T-helper 2 cell (primary cell): ENCODE results near the gene KIF5C.

Experiments
- DNase-seq, 5 experiments: peaks; one replicate each; pipeline versions ENCODE4 v3.0.0 to v3.0.0-alpha.2; 2012 to 2022

Gene KIF5C

DNA sequence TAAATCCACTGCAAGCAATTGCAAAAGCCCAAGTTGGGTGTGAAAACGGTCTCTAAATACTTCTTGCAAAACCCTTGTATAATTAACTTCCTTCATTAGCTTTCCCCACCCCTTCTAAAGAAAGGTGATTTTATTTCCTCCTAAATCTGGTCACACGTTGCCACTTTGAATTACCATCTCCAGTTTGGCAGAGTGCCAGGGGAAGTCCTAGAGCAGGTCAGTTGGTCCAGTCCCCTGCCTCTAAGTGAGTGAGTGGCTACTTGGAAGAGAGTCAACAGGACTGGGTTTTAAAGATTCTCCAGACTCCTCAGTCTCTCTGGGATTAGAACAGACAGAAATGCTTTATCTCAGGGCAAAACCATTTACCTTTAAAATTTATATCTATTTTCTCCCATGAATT is 144.7 kb downstream of the KIF5C start:
- DNase-seq: no peak

DNA sequence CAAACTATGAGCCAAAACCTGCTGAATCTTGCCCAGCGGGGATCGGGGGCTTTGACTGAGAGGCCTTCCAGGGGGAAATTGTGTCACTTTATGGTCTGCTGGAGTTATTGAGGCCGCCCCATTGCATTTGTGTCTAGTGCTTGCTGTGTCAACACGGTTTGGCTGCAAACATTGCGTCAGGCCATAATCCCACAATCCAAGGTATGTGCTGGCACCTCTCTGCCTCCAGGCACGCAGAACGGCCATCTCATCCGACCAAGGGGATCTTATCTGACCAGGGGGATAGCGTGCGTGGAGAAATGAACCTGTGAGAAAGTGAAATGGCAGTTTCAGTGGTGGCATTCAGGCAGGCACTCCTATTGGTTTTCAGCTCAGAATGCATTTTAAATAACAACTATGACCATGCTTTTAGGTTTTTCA is 145.4 kb downstream of the KIF5C start:
- DNase-seq: no peak

DNA sequence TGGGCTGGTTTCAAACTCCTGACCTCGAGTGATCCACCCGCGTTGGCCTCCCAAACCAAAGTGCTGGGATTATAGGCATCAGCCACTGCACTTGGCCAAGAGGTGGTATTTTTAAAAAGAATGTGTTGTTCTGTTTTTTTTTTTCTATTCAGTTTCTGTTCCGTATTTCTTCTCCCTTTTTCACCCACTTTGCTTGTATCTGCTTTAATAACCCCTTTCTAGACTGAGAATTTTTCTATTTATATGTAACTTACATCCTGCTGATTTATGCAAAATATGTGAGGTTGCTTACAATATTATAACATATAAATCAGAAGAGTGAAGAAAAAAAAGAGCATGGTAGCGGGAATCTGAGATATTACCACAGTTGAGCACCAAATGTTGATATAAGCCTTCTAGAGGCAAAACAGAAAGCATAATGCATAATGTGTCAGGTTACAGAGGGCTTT is 146.3 kb downstream of the KIF5C start:
- DNase-seq: no peak

DNA sequence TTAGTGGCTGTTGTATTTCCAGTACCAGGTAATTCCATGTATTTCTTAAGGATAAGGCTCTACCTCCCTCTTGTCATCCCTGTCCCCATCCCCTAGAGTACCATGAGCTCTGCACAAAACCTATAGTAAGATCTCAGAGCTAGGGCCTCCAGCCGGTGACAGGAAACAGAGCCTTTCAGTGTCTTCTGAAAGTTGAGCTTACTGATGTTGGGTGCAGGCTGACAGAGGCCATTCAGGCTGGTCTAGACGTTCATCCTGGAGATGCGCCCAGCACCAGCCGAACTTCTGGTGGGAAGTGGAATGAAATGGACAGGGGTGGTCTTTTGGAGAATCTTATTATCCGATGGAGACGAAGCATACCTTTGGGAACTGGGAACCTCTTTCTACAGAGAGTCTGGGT is 146.7 kb downstream of the KIF5C start:
- no peak for DNase-seq

DNA sequence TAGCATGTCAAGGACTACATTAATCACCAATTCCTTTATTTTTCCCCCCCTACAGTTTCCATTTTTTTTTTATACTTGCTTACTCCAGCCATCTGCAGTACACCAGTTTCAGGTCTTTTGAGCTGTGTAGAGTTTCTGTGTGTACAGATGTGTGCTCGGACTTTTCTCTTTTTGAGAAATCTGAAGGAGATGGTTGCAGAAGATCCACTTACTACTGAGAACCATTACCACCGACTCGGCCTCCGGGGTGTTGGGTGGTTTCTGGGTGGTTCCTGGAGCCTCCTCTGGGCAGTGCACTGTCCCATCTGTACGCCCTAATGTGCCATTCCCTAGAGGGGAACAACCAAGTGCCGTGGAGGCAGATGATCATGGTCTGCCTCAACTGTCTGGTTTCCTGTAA is 148.1 kb downstream of the KIF5C start:
- DNase-seq: no peak

DNA sequence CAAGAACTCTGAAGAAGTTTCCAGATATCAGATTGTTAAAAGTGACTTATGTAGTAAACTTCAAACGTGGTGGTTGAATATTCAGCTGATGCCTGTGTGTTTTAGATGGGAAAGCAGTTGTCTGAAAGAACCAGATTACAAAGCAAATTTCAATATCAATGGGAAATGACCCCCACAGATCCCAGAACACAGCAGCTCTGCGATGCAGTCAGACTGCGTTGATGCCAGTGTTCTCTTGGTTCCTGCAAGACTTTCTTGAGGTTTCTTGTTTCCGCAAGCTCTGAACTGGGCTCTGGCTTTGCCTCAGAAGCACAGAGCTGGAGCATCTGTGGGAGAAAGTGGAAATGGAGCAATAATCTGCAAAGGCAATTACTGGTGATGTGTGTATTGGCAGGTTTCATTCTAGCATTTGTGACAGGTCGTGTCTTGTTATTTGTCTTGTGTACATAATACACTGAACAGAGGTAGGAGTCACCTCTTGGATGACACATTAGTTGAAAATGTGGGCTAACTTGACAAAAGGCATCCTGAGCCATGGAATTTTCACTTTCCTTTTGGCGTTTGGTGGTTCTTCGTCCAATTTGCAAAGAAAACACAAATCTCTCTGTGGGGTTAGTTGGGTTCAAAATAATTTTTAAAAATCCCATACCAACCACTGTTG is 152.7 kb downstream of the KIF5C start:
- no peak for DNase-seq

DNA sequence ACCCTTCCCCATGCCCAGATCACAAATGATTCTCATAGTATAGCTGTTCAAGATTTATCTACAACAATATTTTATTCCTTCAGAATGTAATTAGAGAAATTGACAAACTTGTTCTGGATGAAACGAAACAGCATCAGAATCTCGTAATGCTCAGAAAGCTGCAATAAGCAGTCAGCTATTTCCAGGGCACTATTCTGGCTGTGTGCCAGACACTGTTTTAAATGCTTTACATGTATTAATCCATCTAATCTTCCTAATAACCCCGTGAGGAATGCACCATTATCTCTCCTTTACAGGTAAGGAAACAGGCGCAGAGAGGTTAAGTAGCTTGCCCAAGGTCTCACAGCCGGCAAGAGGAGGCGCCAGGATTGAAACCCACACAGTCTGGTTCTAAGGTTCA is 153.3 kb downstream of the KIF5C start:
- no peak for DNase-seq

DNA sequence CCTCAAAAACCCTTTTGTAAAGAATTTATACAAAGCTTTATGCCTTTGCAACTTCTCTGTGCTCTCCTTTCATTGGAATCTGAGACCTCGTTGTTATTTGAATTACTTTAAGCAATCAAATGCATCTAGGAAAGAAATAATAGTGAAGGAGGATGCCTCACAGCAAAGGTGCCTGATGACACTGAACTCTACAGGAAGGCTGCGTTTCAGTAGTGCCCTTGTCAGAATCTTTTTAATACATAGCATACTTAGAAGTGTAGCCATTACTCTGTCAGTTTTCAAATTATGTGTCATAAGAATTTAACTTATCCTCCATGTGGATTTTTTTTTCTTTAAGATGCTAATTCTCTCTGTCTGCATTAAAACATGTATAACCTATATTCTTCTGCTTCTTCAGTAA is 153.9 kb downstream of the KIF5C start:
- no peak for DNase-seq

DNA sequence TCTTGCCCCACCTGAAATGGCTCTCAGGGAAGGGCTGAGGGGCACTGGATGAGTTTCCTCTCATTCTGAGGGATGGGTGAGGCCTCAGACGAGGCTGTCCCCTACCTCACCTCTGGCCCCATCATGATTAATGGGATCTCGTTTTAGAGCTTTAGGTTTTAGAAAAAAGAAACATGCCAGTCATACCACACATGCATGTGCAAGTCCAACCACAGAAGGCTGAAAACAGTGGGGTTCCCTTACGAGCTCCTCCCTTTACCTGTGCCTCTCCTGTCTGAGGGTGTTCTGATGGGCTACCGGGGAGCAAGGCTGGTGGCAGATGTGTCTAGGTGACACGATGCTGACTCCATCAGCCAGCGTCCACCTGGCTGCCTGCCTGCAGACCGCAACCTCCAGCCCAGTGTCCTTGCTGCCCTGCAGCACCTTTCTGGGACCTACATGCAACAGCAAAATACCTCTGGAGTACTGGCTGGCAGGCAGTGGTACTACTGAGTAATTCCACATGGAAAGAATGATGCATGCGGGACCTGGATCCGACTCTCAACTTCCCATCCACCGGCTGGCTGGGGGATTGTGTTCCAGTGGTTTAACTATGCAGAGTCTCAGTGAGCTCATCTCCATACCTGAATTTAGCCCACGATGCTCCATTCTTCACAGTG is 154.4 kb downstream of the KIF5C start:
- DNase-seq: no peak

DNA sequence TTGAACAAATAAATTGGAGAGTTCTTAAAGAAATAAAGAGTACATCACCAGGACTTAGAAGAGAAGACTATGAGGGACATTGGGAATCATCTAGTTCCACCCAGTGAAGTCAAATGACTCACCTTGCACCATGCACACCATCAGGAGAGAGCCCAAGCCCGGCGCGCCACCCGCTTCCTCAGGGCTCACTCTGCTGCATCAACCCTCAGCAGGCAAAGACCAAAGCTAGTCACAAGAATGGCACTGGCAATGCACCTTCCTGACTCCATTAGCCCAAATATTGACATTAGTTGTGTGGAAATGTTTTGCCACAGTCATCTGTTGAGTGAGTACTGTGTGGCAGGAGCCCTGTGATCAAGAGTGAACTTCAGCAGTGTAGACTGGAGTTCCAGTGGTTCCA is 156.4 kb downstream of the KIF5C start:
- DNase-seq: no peak

DNA sequence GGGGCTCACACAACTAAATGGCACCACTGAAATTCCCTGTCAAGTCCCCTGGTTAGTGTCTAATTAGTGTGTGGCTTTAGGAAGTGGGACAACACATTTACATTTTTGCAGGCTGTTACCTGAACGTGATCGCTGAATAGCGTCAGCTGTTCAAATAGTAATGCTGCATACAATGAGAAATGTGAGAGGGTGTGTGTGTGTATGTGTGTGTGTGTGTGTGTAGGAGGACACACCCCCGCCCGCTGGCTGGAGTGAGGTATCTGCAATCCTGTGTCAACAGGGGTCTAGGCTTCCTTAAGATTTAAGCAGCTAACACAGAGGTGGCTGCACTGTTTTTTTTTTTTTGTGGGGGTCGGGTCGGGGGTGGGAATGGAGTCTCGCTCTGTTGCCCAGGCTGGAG is 158.7 kb downstream of the KIF5C start:
- DNase-seq: no peak

DNA sequence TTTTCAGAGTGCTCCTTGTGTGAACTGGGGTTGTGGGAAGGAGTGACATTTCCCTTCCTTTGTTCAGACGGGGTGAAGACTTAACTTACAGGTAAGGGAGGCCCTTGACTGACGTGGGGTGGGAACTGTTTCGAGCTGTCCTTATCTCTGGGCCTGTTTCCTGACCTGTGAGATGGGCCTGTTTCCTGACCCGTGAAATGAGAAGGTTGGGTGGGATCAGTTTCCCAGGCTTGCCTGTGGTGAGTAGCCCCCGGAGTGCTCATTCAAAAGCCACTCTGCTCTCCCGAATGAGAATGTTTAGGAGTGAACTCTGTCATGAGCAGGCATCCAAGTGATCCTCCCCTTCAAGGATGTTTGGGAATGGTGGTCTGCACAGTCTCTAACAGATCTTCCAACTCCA is 159.4 kb downstream of the KIF5C start:
- DNase-seq: no peak

DNA sequence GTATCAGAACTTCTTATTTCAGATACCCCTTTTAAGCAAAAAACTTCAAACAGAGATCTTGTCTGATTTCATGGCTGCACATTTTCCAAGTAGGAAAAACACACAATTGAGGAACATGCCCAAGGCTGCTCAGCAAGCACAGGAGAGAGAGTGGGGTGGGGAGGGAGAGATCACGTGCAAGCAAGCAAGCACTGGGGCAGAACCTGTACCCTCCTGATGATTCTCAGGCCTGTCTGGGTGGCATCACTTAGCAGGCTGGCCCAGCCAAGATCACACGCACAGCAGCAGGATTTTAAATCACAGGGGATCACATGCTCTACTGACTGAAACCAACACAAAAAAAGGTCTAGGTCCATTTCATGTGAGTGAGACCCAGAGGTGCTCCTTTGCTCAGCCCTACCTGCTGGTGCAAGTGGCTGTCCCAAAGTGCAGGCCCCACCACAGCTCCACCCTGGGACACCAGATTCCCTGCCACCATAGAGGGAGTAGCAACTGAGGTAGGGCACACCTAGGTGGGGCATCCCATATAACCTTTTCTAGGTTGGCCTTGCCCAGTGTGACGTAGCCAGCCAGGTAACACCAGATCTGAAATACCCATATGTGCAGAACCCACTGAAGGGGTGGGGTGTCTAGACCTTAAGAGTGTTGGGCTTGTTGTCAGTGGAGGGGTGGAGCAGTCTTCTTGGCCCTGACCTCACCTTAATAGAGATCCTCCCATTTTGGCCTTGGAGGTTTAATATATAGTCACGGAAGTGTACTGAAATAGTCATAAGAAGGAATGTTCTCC is 161.7 kb downstream of the KIF5C start:
- DNase-seq: no peak

DNA sequence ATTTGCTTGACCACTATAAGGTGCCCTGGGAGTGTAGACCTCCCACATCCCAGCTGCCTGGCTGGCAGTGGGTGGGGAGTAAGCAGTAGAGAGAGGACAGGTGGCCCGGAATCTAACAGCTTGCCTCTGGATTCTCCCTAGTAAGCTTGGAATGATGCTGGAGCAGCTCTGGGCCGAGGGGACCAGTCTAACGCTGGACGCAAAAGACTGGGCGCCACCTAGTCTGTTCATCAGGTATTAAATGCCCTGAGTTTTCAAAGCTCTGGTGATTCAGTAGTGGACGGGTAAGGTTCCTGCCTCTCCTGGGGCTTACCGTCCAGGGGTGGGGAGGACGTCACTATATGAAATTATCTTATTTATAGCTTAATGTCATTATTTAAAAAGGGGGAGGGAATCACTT is 162.8 kb downstream of the KIF5C start:
- no peak for DNase-seq

DNA sequence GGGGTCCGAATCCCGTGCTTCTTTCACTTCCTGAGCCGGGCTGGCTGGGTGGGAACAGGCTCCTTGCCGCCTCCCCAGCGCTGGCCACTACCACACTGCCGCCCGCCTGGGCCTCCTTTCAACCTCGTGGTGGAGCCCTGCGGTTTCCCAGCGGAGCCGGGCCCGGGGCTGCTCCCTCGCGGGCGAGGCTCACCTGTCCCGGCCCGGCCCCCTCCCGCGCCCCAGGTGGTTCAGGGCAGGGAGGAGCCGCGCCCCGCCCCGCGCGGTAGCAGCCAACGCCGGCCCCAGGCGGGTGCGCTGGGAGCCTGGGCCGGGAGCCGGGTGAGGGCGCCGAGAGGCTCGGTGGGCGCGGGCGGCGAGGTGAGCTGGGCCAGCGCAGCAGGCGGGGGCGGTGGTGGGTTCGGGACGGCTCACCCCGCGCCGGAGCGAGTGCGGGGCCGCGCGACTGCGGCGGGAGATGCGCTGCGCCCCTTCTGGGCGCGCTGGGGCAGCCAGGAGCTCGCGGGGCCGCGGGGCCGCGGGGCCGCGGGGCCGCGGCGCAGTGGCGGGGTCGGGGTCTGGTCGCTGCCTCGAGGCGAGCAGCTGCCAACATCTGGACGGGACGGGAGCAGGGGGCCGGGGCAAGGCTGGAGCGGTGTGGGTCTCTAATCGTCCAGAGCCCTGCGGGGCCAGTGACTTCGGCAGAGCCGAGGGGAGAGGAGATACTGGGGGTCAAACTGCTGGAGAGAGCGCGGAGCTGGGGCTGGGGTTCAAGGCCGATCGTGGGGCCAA is 163.6 kb downstream of the KIF5C start, which contains the start of gene LYPD6B:
TSS of gene LYPD6B (plus strand) at position 258 of the 771 bp plus-strand sequence. CDS start 92,250 bp downstream, outside the sequence.
- no peak for DNase-seq

DNA sequence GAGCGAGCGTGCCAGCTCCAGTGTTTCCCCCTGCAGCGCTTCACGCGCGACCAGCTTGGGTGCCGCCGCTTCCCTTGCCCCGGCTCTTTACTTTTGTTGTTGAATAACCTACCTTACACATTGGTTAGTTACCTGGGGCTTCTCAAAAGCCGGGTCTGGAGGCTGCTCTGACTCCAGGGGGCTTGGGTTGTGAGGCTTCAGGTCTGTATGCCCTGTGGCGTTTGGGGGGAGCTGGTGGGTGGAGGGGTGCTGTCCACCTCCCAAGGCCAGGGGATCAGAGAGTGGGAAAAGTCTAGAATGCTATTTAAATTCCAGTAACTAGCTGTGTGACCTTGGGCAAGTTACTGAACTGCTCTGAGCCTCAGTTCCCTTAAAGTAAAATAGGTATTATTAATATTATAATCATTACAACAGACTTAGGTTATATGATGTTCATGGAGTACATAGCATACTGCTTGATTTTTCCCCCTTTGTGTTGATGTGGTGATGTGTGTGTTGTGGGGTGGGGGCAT is 164.2 kb downstream of the KIF5C start:
- no peak for DNase-seq

DNA sequence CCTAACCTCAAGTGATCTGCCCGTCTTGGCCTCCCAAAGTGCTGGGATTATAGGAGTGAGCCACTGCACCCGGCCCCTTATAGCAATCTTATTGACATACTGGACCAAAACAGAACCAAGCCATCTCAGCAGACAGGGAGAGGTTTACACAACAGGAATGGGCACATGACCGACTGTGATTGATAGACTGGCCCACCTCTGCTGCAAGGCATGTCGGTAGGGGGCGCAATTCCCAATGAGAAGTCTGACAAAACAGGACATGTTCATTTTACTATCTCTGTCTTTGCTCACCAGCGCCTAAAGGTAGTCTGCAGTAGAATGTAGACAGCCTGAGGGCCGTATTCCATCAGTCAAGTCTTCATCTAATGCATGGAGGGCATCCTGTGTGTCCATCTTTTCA is 165.4 kb downstream of the KIF5C start:
- DNase-seq: peak in 4 of 5 experiments; percentile 23 to 63 (median 38)

DNA sequence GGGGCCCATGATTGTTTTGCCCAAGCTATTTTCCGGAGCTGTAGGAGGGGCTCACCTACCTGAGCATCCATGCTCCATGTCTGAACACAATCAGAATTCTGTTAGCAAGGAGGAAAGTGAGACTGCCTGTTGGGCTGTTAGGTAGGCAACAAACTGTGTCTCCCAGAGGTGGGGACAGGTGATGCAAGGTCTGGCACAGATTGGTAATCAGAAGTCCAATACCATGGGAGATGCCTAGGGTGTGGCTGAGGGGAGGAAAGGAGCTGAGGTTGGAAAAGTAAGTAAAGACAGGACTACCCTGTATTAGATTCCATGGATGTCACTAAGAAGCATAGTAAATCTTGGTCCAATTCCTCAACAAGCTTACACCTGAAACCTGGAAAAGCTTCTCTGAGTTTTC is 166.5 kb downstream of the KIF5C start:
- DNase-seq: no peak

DNA sequence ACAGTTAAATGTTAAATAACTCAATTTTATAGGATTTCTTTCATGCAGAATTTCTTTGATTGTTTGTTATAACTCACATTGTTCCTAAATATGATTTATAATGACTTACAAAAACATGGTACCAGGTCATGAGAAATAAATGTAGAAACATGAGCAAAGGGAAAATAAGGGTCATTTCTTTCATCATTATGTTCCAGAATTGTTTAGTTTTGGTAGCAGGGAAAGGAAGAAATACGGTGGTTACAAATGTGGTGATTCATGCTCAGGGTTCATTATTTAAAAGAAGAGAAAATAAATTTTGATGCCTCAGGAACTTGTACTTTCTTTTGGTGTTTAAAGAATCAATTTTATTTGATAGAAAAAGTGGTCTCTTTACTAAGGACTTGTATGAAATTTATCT is 167.9 kb downstream of the KIF5C start:
- no peak for DNase-seq

DNA sequence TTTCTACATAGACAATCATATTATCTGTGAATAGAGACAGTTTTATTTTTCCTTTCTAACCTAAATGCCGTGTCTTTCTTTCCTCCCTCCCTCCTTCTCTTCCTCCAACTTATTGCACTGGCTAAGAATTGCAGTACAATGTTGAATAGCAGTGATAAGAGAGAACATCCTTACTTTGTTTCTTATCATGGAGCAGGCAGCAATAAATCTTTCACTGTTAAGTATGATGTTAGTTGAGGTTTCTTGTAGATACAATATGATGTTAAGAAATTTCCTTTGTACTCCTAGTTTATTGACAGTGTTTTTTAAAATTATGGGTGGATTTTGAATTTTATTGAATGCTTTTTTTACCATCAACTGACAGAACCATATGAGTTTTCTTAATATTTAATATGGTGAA is 169.5 kb downstream of the KIF5C start:
- no peak for DNase-seq

DNA sequence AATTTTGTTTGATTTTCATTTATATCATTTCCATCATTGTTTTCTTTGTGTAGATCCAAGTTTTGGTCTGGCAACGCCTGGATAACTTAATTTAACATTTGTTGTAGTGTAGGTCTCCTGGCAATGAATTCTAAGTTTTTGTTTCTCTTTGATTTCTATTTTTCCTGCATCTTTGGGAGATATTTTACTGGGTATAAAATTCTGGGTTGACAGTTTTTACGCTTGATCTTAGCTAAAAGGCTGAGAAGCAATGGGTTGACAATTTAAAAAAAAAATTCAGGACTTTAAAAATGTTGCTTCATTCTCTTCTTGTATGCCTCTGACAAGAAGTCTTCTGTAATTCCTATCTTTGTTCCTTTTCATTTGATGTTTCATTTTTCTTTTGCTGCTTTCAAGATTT is 172.1 kb downstream of the KIF5C start:
- DNase-seq: no peak

DNA sequence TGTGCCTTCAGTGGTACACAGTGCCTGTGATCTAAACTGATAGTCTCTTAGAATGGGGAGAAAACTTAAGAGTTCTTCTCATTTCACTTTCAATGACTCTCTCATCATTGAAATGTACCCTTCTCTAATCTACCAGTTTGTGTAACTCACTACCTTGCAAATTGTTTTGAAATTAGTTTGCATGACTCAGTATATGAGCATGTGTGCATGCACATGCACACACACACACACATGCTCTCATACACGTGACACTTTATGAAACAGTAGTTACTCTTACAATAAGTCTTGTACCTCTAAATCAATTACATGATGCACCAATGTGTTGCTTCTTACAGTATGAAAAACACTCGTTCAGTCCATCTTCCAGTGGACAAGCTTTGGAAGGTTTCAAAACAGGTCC is 174.1 kb downstream of the KIF5C start:
- DNase-seq: no peak

DNA sequence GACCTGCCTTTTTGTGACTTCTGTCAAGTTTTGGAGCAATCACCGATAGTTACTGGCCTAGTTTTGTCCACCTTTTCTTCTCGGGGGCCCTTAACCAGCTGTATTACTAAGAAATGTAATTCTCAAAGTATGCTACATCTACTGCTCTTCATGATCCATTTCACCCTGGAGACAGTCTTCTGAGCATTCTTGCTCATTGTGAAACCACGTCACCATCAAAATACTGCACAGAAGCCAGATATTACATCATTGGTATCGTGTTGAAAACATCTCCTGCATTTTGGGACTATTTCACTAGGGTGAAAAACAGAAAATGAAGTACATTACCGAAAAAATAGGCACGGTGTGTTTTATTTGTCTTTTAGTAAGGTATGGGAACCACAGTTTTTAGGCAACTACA is 175.2 kb downstream of the KIF5C start:
- DNase-seq: peak in 1 of 5 experiments; percentile 63
